DMS79 (cell line): ENCODE data around the gene HSPA5.
"Not testable (repeated sequence)": the region's sequence is repeated elsewhere in the genome, so short reads cannot be mapped to it uniquely, and the experiment has no call there.

ENCODE experiments used
- DNase-seq: peaks from one replicate; lab custom pipeline; 2025; lab: John Stamatoyannopoulos, UW

HSPA5 gene

DNA sequence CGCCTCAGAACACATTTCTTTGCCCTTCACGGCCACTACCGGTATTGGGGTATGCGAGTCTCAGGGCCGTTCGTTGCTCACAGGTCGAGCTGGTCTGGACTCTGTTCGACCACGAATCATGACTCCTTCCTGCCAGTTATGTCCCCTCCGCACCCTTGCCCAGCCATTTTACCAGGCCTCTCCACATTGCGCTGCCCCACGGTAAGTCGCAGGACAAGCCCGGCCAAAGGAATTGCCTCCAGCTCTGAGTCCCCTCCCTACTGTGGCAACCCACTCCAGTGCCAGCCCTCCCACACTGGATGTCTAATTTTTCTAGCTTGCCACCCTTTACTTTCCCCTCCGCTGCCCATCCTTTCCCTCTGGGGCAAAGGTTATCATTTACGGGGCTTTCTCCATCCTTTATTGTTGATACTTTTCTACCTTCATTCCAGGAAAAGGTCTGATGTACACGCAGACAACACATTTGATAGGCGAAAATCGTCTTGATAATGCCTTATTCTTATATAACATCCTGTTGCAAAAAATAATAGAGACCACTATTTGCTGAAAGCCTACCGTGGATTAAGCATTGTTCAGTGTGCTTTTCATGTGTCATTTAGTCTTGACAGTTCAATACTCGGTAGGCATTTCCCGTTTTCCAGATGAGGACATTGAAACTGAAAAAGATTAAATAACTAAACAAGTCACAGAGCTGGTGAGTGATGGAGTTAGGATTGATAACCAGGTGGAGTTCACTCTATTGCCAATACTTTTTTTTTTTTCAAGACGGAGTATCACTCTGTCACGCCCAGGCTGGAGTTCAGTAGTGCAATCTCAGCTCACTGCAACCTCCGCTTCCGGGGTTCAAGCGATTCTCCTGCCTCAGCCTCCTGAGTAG lies 958 bp upstream of the HSPA5 start:
- no peak for DNase-seq

DNA sequence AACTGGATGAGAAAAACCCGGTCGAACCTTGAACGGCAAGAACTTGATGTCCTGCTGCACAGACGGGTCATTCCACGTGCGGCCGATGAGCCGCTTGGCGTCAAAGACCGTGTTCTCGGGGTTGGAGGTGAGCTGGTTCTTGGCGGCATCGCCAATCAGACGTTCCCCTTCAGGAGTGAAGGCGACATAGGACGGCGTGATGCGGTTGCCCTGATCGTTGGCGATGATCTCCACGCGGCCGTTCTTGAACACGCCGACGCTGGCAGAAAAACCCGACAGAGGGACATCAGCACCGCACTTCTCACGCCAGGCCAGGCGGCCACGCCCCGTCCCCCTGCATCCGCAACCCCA lies 519 bp downstream of the HSPA5 start:
- peak; percentile 44 for DNase-seq

DNA sequence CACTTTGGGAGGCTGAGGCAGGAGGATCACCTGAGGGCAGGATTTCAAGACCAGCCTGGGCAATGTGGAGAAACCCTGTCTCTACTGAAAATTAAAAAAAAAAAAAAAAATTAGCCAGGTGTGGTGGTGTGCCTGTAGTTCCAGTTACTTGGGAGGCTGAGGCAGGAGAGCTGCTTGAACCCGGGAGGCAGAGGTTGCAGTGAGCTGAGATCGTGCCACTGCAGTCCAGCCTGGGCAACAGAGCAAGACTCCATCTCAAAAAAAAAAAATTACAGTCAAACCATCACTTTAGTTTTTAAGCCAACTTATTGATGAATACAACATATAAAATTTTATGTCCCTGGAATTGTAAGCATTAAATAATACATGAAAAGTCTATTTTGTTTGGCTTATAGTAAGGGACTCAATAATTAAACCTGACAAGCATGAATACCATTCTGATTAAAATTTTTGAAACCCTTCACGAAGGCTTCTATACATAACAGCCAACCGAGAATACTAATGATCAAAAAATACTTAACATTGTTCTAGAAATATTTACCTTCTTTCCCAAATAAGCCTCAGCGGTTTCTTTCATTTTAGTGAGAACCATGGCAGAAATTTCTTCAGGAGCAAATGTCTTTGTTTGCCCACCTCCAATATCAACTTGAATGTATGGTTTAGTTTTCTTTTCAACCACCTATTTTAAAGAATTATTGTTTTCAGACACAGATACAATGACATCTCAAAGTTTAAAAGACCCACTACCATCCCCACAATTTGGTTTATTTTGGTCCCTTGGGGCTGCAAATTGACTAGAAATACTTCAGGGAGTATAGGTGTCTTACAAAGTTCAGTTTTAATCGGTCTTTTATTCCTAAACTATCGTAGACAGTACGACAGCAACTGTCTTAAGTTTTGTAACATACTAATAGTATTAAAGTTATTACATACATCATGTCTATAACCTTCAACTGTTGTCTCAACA lies 1.2 kb downstream of the HSPA5 start:
- DNase-seq = no peak

DNA sequence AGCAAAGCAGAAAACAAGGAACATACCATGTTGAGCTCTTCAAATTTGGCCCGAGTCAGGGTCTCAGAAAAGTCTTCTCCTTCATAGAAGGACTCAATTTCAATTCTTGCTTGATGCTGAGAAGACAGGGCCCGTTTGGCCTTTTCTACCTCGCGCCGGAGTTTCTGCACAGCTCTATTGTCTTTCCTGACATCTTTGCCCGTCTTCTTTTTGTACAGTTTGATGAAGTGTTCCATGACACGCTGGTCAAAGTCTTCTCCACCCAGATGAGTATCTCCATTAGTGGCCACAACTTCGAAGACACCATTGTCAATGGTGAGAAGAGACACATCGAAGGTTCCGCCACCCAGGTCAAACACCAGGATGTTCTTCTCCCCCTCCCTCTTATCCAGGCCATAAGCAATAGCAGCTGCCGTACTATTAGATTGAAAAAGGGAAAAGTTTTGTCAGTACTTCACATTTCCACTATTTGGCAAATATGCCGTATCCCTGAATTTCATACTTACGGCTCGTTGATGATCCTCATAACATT lies 2.2 kb downstream of the HSPA5 start:
- DNase-seq = no peak

DNA sequence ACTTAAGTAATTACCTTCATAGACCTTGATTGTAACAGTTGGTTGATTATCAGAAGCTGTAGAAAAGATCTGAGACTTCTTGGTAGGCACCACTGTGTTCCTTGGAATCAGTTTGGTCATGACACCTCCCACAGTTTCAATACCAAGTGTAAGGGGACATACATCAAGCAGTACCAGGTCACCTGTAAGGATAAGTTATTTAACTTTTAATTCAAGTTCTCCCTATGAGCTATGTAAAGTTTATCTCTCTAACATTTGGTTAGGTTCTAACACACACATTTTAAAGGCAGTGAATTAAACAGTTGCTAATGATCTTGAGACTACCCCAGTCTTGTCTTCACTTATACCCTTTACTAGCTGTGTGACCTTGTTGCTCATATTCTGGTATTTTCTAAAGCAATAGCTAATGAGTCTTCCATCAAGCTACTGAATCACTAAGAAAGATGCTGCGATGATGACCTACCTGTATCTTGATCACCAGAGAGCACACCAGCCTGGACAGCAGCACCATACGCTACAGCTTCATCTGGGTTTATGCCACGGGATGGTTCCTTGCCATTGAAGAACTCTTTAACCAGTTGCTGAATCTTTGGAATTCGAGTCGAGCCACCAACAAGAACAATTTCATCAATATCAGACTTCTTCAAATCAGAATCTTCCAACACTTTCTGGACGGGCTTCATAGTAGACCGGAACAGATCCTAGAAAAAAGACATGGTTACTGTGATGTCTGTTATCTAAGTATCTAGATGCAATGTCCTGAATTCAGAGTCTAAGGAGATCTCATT lies 2.8 kb downstream of the HSPA5 start:
- DNase-seq = no peak

DNA sequence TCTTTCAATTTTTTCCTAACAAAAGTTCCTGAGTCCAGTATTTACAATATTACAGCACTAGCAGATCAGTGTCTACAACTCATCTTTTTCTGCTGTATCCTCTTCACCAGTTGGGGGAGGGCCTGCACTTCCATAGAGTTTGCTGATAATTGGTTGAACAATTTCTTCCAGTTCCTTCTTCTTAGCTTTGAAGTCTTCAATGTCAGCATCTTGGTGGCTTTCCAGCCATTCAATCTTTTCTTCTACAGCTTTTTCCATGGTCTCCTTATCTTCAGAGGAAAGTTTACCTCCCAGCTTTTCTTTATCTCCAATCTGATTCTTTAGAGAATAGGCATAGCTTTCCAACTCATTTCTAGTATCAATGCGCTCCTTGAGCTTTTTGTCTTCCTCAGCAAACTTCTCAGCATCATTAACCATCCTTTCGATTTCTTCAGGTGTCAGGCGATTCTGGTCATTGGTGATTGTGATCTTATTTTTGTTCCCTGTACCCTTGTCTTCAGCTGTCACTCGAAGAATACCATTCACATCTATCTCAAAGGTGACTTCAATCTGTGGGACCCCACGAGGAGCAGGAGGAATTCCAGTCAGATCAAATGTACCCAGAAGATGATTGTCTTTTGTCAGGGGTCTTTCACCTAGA lies 4.5 kb downstream of the HSPA5 start:
- DNase-seq = not testable (repeated sequence)

DNA sequence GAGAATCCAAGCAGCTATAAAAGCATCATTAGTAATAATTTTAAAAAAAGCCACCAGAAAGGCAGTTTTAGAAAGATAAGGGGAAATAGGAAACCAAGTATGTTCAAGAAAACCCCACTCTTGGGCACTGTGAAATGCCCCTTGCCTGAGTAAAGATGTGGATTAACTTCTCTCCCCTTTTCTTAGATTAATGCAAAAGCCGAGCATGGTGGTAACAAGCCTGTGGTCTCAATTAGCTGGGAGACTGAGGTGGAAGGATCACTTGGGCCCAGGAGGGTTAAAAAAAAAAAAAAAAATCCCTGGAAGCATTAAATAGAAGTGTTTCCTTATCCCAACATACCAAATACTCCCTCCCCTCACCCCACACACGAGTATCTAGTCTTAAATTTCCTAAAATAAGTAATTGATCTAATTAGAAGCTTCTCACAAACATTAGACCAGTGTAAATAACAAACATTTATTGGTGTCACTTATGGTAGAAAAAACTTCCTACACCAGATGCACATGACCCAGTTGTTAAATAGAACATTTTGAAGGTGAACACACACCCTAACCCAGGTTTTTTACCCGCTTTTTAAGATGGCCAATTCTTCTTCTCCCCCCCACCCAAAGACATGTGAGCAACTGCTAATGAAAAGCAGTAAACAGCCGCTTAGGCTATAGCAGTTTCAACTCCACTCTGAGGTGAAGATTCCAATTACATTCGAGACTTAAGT lies 5.2 kb downstream of the HSPA5 start:
- no peak for DNase-seq

DNA sequence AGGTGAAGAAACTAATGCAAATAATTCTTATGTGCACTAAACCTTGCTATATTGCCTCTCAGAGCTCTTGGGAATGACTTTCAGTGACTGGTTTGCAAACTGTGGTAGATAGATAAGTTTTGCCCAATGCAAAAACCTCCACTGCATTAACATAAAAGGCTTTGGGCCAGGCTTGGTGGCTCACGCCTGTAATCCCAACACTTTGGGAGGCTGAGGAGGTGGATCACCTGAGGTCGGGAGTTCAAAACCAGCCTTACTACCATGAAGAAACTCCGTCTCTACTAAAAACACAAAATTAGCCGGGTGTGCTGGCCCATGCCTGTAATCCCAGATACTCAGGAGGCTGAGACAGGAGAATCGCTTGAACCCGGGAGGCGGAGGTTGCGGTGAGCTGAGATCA lies 7.0 kb downstream of the HSPA5 start:
- DNase-seq = not testable (repeated sequence)

DNA sequence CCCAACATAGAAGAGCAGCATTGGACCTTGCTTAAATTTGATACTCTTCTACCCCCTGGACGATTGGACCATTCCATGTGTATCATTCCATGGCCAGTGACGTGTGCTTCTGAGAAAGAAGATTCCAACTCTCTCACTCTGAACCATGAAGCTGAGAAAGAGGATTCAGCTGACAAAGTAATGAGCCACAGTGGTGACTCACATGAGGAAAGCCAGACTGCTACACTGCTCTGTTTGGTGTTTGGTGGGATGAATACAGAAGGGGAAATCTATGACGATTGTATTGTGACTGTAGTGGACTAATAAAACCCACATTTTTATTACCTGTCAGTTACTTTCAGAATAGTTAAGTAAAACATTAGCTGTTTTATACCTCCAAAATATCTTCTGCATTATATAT lies 7.5 kb downstream of the HSPA5 start:
- no peak for DNase-seq

DNA sequence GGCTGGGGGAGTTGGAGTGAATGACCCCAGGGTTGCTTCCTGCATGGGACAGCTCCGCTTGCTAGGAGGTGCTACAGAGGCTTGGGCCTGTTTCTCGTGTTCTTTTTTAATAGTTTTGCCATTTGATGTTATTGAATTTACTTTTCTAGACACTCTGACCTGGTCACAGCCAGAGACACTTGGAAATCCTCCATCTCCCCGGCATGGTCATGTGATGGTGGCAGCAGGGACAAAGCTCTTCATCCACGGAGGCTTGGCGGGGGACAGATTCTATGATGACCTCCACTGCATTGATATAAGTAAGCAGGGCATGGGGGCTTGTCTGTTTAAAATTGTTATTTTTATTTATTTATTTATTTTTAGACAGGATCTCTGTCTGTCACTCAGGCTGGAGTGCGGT lies 13.4 kb downstream of the HSPA5 start:
- no peak for DNase-seq

DNA sequence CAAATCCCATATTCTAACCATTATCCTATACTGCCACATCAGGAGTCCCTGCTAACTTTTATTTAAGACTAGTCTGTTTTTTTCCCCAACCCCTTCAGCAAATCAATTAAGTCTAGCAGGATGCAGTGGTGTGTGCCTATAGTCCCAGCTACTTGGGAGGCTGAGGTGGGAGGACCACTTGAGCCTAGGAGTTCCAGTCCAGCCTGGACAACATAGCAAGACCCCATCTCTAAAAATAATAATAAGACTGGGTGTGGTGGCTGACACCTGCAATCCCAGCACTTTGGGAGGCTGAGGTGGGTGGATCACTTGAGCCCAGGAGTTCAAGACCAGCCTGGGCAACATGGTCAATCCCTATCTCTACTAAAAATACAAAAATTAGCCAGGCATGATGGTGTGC lies 16.3 kb downstream of the HSPA5 start:
- not testable (repeated sequence) for DNase-seq

DNA sequence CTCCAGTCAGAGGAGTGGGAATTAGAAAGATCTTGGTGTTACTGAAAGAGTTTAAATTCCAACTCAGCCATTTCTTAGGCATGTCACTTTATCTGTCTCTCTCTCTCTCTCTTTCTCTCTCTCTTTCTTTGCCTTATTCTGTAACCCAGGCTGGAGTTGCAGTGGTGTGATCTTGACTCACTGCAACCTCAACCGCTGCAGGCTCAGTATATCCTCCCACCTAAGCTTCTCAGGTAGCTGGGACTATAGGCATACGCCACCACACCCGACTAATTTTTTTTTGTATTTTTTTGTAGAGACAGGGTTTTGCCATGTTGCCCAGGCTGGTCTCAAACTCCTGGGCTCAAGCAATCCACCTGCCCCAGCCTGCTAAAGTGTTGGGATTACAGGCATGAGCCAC lies 22.5 kb downstream of the HSPA5 start:
- DNase-seq = no peak

DNA sequence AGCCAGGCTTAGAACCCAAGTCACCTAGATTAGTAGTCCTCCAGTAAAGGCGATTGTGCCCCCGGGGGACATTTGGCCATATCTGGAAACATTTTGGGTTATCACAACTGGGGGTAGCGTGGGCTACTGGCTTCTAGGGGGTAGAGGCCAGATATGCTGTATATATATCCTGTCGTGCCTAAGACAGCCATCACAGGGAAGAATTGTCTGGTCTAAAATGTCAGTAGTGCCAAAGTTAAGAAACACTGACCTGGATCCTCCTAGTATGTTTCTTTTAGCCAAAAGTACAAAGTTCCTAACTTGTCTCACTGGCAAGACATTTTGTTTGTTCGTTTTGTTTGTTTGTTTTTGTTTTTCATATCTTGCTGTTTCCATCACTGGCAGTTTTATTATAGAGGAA lies 27.0 kb downstream of the HSPA5 start:
- no peak for DNase-seq

DNA sequence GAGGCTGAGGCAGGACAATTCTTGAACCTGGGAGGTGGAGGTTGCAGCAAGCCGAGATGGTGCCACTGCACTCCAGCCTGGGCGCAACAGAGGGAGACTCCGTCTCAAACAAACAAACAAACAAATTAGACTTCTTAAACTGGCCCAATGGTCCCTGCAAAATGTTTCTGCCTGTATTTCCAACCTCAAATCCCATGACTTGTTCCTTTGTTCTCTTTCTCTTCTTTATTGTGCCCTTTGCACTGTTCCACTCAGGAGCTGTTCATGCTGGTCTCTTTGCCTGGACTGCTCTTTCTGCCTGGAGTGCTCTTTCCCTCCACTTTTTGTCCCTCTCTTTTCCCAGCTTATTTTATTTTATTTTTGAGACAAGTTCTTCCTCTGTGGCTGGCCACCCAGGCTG lies 36.7 kb downstream of the HSPA5 start:
- no peak for DNase-seq

DNA sequence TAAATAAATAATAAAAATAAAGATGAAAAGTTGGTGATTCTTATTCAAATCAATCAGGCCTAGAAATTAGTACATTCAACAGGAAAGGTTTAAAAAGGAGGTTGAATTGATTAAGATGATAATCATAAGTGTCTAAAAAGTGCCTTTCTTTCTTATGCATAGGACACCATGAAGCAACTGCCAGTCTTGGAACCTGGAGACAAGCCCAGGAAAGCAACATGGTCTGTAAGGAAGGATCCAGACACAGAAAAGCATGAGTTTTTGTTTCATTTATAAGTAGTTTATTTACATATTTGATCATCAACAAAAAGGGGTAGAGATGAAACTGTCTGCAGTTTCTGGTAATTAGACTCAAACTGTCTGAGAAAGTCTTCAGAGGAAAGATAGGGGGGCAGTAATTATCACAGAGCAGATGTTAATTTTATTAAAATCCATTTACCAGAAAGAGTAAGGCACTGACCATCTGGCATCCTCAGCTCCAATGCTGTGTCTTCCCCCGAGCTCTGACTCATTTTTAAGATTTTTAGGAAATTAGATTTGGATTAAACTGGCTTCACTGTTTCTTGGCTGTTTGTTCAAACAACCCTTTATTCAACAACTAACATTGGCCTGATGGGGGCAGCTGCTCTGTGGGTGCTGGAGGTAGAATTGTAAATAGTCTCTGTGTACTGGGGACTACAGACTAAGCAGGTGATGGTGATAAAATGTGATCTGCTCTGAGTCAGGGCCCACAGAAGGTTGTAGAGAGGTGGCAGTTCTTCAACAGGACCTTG lies 38.1 kb downstream of the HSPA5 start:
- DNase-seq = no peak

DNA sequence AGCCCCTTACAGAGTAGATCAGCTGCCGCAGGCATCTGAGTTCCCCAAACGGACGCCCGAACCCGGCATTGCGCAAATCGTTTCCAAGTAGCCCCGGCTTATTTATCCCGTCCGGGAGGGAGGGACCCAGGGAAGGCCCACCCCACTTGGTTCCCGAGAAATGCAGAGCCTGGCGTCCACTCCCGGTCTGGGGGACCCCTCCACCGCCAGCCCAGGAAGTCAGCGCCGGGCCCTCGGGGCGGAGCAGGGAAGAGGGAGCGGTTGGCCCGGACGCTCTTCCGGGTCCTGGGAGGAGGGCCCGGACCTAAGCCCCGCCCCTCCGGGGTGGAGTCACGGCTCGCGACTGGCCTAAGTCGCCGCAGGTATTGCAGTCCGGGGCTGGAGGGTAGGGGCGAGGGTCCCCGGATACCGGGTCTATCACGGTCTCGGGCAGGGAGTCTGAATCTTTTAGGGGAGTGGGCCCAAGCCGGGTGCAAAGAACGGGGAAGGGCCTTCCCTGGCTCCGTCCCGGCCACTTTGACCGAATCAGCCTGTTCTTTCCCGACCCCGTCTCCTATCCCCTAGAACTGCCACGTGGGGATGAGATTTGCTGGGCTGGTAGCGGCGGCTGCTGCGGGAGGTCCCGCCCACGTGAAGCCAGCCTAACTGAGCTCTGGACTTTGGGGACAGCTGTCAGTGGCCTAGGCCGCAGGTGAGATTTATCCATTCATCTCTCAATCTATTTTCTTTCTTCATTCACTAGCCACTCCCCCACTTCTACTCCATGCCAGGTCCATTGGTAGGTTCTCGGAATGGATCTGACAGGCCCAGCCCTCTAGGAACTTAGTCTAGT lies 40.7 kb downstream of the HSPA5 start, which contains the start of gene RABEPK:
TSS of gene RABEPK (plus strand) at position 327 of the 832 bp plus-strand sequence. CDS start 2,472 bp downstream, outside the sequence.
- peak; percentile 74 for DNase-seq

DNA sequence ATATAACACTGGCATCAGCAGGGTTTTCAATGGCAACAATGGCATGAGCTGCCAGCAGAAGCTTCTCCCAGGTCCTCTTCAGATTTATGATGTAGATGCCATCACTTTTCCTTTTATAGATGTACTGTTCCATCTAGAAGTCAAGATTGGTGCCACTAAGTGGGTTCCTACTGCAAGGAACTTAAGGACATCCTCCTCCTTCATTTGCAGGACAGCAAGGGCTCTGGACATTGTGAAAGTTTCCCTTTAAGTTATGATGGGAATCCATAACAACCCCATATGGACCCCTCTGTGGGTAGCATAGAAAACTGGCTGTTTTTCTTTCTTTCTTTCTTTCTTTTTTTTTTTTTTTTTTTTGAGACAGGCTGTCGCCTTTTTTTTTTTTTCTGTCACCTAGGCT lies 45.6 kb downstream of the HSPA5 start:
- not testable (repeated sequence) for DNase-seq

DNA sequence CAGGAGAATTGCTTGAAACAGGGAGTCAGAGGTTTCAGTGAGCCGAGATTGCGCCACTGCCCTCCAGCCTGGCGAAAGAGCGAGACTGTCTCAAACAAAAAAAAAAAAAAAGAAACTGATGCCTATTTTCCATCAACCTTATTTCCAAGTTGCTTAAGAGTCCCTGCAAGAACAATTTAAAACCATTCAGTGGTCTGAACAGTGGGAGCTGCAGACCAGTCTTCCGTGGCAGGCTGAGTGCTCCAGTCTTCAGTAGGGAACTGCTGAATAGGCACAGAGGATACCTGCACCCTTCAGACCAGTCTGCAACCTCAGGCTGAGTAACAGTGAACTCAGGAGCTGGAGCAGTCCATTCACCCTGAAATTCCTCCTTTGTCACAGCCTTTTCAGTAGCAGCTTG lies 46.7 kb downstream of the HSPA5 start:
- not testable (repeated sequence) for DNase-seq

DNA sequence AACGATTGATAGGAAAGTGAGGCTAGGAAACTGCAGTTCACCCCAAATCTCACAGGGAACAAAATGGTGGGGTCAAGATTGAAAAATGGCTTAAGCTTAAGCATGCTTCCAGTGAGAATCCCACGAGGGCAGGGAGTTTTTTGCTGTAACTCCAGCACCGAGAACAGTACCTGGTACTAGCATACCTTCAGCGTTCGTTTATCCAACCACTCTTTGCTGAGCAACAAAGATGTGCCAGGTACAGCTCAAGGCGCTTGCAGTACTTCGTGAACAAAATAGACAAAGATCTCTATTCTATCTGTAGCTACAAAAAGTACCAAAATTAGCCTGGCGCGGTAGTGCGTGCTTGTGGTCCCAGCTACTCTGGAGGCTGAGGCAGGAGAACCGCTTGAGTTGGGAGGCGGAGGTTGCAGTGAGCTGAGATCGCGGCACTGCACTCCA lies 50.8 kb downstream of the HSPA5 start:
- no peak for DNase-seq
